ENCODE measurements around the gene PRKAR2B. TPM values are rescaled to one million over a fixed set of nuclear protein-coding genes. Genes with fewer than 3 reads are reported as not detected.
"Not testable (repeated sequence)": the region's sequence is repeated elsewhere in the genome, so short reads cannot be mapped to it uniquely, and the experiment has no call there.

PRKAR2B gene
- total RNA-seq, 1 donor from 2014 or later: 1.2 TPM

GRCh38 chr7:107122486-107122911 lies 78.0 kb downstream of the PRKAR2B start:
- ATAC-seq: no peak

GRCh38 chr7:107123392-107123791 lies 78.9 kb downstream of the PRKAR2B start:
- ATAC-seq: no peak

GRCh38 chr7:107125475-107125874 lies 81.0 kb downstream of the PRKAR2B start:
- ATAC-seq: no peak

DNA sequence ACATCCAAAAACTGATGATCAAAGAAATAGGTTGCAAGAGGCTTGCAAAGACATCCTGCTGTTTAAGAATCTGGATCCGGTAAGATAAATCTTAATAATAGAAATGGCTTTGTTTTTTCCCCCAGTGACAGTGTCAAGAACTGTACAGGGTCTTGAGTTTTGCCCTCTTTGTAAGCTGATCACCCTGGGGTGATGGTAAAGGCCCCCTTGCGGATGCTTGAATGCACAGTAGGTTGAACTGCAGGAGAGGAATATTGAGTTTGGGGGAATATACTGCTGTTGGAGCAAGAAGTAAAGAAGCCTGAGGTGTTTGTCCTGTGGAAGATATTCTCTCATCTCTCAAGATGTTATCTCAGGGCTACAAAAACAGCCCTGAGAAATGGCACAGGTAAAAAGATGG lies 83.7 kb downstream of the PRKAR2B start:
- no peak for ATAC-seq

- ATAC-seq: no peak
These were observed 84.2 kb downstream of the PRKAR2B start for GRCh38 chr7:107128748-107129147.

GRCh38 chr7:107130487-107131220 lies 86.1 kb downstream of the PRKAR2B start:
- ATAC-seq: no peak

- no peak for ATAC-seq
These were observed 88.9 kb downstream of the PRKAR2B start for GRCh38 chr7:107133396-107133795.

GRCh38 chr7:107138696-107139420 lies 94.4 kb downstream of the PRKAR2B start:
- no peak for ATAC-seq

DNA sequence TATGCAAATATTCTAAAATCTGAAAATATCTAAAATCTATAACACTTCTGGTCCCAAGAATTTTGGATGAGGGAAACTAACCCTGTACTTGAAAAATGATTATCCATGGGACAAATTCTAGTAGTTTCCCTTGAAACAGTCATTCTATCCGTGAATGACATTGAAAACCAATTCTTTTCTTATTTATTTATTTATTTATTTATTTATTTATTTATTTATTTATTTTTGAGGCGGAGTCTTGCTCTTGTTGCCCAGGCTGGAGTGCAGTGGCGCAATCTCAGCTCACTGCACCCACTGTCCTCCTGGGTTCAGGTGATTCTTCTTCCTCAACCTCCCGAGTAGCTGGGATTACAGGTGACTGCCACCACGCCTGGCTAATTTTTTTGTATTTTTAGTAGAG lies 99.4 kb downstream of the PRKAR2B start:
- ATAC-seq: not testable (repeated sequence)

GRCh38 chr7:107145067-107145838 lies 100.7 kb downstream of the PRKAR2B start:
- ATAC-seq: no peak

GRCh38 chr7:107147464-107148393 lies 103.2 kb downstream of the PRKAR2B start:
- no peak for ATAC-seq

GRCh38 chr7:107148721-107149120 lies 104.2 kb downstream of the PRKAR2B start:
- ATAC-seq: no peak

DNA sequence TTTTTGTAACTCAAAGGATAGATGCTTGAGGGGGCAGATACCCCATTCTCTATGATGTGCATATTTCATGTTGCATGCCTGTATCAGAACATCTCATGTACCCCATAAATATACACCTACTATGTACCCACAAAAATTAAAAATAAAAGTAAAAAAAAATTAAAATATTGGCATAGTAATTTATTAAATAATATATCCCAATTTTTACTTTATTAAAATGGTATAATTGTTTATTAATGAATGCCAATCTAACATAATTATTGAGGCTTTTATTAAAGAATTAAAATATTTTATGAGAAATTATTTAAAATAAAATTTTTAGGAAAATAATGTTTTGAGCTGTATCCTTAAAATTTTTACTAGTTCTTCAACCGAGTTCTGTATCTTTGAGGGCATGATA lies 105.4 kb downstream of the PRKAR2B start:
- ATAC-seq: no peak

- ATAC-seq: peak; percentile 60
These were observed 106.0 kb downstream of the PRKAR2B start for GRCh38 chr7:107150375-107151073.

DNA sequence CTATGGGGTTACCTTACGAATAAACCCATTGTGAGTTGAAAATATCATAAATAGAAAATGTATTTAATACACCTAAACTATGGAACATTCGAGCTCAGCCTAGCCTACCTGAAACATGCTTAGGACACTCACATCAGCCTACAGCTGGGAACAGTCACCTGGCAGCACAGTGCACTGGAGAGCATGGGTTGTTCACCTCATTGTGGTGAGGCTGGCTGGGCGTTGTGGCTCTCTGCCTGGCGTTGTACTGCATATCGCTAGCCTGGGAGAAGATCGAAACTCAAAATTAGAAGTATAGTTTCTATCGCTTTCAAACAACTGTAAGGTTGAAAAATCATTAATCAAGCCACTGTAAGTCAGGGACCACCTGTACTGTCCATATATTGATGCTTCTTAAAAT lies 107.0 kb downstream of the PRKAR2B start:
- ATAC-seq: no peak

DNA sequence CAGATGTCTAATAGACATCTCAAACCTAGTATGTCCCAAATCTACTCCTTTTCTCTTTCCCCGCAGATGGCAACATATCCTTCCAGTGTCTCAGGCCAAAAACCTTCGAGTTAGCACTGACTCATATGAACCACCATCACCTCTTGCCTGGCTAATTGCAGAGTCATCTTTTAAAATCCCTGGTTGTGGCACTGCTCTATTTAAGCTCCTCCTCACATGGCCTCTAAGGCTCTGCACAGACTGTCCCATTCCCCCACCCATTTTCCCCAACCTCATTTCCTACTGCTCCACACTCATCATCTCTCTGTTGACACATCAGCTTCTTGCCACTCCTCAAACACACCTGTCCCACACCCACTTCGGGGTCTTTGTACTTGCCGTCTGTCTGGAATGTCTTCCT lies 107.5 kb downstream of the PRKAR2B start:
- ATAC-seq: peak; percentile 45

DNA sequence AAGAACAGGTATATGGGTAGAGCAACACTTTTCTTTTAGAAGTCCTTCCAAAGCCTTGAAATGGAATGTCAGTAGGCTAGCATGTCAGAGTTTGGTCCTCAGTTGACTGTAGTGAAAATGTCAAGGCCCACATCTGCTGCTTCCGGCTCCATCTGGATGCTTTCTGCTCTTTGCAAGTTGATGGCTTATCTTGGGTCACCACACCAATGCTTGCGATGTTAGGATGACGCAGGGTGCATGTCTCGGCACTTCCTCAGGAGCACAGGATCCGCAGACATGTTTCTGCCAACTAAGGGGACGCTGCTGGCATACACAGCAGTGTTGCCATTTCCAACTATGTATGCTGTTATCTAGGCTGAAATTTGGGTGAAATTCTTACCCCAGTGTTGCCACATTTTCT lies 110.3 kb downstream of the PRKAR2B start:
- no peak for ATAC-seq

GRCh38 chr7:107155726-107156125 lies 111.2 kb downstream of the PRKAR2B start:
- not testable (repeated sequence) for ATAC-seq

GRCh38 chr7:107157091-107157490 lies 112.6 kb downstream of the PRKAR2B start:
- no peak for ATAC-seq

GRCh38 chr7:107158028-107158427 lies 113.5 kb downstream of the PRKAR2B start:
- no peak for ATAC-seq

- ATAC-seq: no peak
These were observed 115.9 kb downstream of the PRKAR2B start for GRCh38 chr7:107160389-107160788.

- ATAC-seq: no peak
These were observed 116.9 kb downstream of the PRKAR2B start for GRCh38 chr7:107161415-107161814.

Measured in esophagus mucosa (tissue), 1 donor.